ENCODE measurements around the gene CDH13. TPM values are rescaled to one million over a fixed set of nuclear protein-coding genes. Genes with fewer than 3 reads are reported as not detected.

CDH13 gene
- polyA plus RNA-seq, 1 donor from 2014 or later, result 3.2 TPM

GRCh38 chr16:82728901-82729300, 102.1 kb downstream of the CDH13 start:
- H4K20me1 ChIP-seq (ENCODE audit: insufficient read depth), result no peaks in the 10 kb centered on the region
- no peak overlapping the region for H3K27ac ChIP-seq (ENCODE audit: low read length)
- H3K27me3 ChIP-seq (ENCODE audit: insufficient read depth, low read depth, low read length), result no peaks in the 10 kb centered on the region
- H3F3A ChIP-seq (ENCODE audit: insufficient read depth, low read length, poor library complexity, severe bottlenecking), result no peaks in the 10 kb centered on the region
- no peaks in the 10 kb centered on the region for H3K36me3 ChIP-seq (ENCODE audit: insufficient read depth, low read length)
- peaks cover 8% of the 10 kb centered on the region for H3K9me3 ChIP-seq (ENCODE audit: low read length)
- no peak overlapping the region for H3K4me3 ChIP-seq (ENCODE audit: low read length)
- no peaks in the 10 kb centered on the region for H3K9me2 ChIP-seq (ENCODE audit: insufficient read depth, low read length)
- no peaks in the 10 kb centered on the region for H3K79me2 ChIP-seq (replicated peaks; ENCODE audit: insufficient read depth, low read length)
- H2AFZ ChIP-seq (ENCODE audit: low read depth, low read length), result no peak overlapping the region
- TF ChIP-seq POLR2AphosphoS5 (IDR thresholded peaks at IDR 0.05) (no peak), MXI1 (conservative IDR thresholded peaks at IDR 0.05; ENCODE audit: poor library complexity, severe bottlenecking) (no peak), EP300 (conservative IDR thresholded peaks at IDR 0.05; ENCODE audit: poor library complexity, severe bottlenecking) (no peak), EZH2 (IDR thresholded peaks at IDR 0.05; ENCODE audit: borderline replicate concordance, insufficient read depth, low read length, poor library complexity, severe bottlenecking) (no peak), CTCF (IDR thresholded peaks at IDR 0.05; ENCODE audit: poor library complexity, severe bottlenecking) (no peak)
- TF ChIP-seq, protein P1, sequence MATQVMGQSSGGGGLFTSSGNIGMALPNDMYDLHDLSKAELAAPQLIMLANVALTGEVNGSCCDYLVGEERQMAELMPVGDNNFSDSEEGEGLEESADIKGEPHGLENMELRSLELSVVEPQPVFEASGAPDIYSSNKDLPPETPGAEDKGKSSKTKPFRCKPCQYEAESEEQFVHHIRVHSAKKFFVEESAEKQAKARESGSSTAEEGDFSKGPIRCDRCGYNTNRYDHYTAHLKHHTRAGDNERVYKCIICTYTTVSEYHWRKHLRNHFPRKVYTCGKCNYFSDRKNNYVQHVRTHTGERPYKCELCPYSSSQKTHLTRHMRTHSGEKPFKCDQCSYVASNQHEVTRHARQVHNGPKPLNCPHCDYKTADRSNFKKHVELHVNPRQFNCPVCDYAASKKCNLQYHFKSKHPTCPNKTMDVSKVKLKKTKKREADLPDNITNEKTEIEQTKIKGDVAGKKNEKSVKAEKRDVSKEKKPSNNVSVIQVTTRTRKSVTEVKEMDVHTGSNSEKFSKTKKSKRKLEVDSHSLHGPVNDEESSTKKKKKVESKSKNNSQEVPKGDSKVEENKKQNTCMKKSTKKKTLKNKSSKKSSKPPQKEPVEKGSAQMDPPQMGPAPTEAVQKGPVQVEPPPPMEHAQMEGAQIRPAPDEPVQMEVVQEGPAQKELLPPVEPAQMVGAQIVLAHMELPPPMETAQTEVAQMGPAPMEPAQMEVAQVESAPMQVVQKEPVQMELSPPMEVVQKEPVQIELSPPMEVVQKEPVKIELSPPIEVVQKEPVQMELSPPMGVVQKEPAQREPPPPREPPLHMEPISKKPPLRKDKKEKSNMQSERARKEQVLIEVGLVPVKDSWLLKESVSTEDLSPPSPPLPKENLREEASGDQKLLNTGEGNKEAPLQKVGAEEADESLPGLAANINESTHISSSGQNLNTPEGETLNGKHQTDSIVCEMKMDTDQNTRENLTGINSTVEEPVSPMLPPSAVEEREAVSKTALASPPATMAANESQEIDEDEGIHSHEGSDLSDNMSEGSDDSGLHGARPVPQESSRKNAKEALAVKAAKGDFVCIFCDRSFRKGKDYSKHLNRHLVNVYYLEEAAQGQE (IDR thresholded peaks at IDR 0.05; ENCODE audit: borderline replicate concordance), result no peak
- no peak overlapping the region for H3K9ac ChIP-seq (ENCODE audit: low read length)
- H3K4me2 ChIP-seq (ENCODE audit: low read length), result no peak overlapping the region

DNA sequence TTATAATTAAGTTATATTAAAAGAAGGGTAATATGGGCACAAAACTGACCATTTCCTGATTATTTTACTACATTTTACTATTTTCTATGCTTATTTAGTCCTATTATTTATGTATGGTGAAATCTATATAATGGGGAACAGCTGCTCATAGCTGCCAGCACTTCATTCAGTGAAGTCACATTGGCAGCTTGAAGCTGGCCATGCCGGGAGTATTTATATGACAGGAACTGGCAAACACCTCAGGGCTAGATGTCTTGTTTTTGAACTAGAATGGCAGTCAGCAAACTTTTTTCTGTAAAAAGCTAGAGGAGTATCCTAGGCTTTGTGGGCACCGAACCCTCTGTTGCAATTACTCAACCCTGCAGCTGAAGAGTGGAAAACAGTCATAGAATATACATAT, 104.1 kb downstream of the CDH13 start:
- Histone ChIP-seq H3K9me2 (ENCODE audit: insufficient read depth, low read length) (no peaks in the 10 kb centered on the region), H2AFZ (ENCODE audit: low read depth, low read length) (no peak overlapping the region), H3K27ac (ENCODE audit: low read length) (no peak overlapping the region), H4K20me1 (ENCODE audit: insufficient read depth) (no peaks in the 10 kb centered on the region), H3K36me3 (ENCODE audit: insufficient read depth, low read length) (no peaks in the 10 kb centered on the region), H3K79me2 (replicated peaks; ENCODE audit: insufficient read depth, low read length) (no peaks in the 10 kb centered on the region), H3F3A (ENCODE audit: insufficient read depth, low read length, poor library complexity, severe bottlenecking) (no peaks in the 10 kb centered on the region), H3K27me3 (ENCODE audit: insufficient read depth, low read depth, low read length) (no peaks in the 10 kb centered on the region), H3K4me2 (ENCODE audit: low read length) (no peak overlapping the region), H3K4me3 (ENCODE audit: low read length) (no peak overlapping the region), H3K9me3 (ENCODE audit: low read length) (peaks cover 8% of the 10 kb centered on the region), H3K9ac (ENCODE audit: low read length) (no peak overlapping the region)
- no peak for TF ChIP-seq TAF1 (IDR thresholded peaks at IDR 0.05; ENCODE audit: low read depth)

DNA sequence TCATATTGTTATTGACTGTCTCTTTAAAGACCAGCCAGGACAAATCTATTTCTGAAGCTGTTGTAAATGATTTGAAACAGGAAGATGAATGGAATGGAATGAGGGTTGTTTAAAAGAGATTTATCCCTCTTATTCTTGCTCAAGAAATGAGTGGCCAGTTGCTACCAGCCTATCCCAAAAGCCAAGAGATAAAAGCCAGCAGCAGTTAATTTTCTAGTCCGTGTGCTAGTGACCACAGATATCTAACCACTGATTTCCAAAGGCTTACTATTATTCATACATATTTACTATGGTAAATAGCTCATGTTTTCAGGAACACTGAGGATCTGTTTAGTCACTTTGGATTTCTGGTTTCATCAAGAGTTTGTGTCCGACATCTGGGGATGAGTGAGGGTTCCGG, 105.7 kb downstream of the CDH13 start:
- no peaks in the 10 kb centered on the region for H3K27me3 ChIP-seq (ENCODE audit: insufficient read depth, low read depth, low read length)
- H3K27ac ChIP-seq (ENCODE audit: low read length), result no peak overlapping the region
- no peak overlapping the region for H3K9ac ChIP-seq (ENCODE audit: low read length)
- H4K20me1 ChIP-seq (ENCODE audit: insufficient read depth), result no peaks in the 10 kb centered on the region
- no peak overlapping the region for H2AFZ ChIP-seq (ENCODE audit: low read depth, low read length)
- no peak for TF ChIP-seq TAF1 (IDR thresholded peaks at IDR 0.05; ENCODE audit: low read depth)
- no peak for TF ChIP-seq CTCF (IDR thresholded peaks at IDR 0.05; ENCODE audit: poor library complexity, severe bottlenecking)
- no peak for TF ChIP-seq SMC3 (conservative IDR thresholded peaks at IDR 0.05; ENCODE audit: poor library complexity)
- TF ChIP-seq RAD21 (conservative IDR thresholded peaks at IDR 0.05), result no peak
- no peak for TF ChIP-seq MXI1 (conservative IDR thresholded peaks at IDR 0.05; ENCODE audit: poor library complexity, severe bottlenecking)
- TF ChIP-seq EP300 (conservative IDR thresholded peaks at IDR 0.05; ENCODE audit: poor library complexity, severe bottlenecking), result no peak
- TF ChIP-seq, protein P1 (IDR thresholded peaks at IDR 0.05; ENCODE audit: borderline replicate concordance), result no peak
- TF ChIP-seq EZH2 (IDR thresholded peaks at IDR 0.05; ENCODE audit: borderline replicate concordance, insufficient read depth, low read length, poor library complexity, severe bottlenecking), result no peak
- no peak for TF ChIP-seq POLR2AphosphoS5 (IDR thresholded peaks at IDR 0.05)
- no peaks in the 10 kb centered on the region for H3K9me2 ChIP-seq (ENCODE audit: insufficient read depth, low read length)
- no peaks in the 10 kb centered on the region for H3K79me2 ChIP-seq (replicated peaks; ENCODE audit: insufficient read depth, low read length)
- H3F3A ChIP-seq (ENCODE audit: insufficient read depth, low read length, poor library complexity, severe bottlenecking), result no peaks in the 10 kb centered on the region
- H3K36me3 ChIP-seq (ENCODE audit: insufficient read depth, low read length), result no peaks in the 10 kb centered on the region
- no peak overlapping the region for H3K4me2 ChIP-seq (ENCODE audit: low read length)
- peaks cover 8% of the 10 kb centered on the region for H3K9me3 ChIP-seq (ENCODE audit: low read length)
- no peak overlapping the region for H3K4me3 ChIP-seq (ENCODE audit: low read length)

Data from neural cell (in vitro differentiated cells).